HepG2 (cell line): ENCODE results near the gene WDHD1. TPM values are rescaled to one million over a fixed set of nuclear protein-coding genes. Genes with fewer than 3 reads are reported as not detected.

Source experiments
- ATAC-seq: fragments of 200-7000 bp; cut with Tn5 transposase; 3 replicates; pipeline ENCODE4 v1.9.1; 2020; ENCODE audit warnings: mild to moderate bottlenecking, moderate library complexity
- BruUV-seq: library from RNA; stranded (reverse); fragments of 400-500 nt; replicated peaks from 2 replicates; lab custom pipeline; 2021; lab: Mats Ljungman, UMichigan
- CTCF ChIA-PET: fragments of 300-600 bp; formaldehyde crosslinking; extraction: SDS; loops from one replicate; lab custom pipeline; 2021; ENCODE audit warnings: low total read pairs, inconsistent platforms, low intra/inter-chr PET ratio; lab: Yijun Ruan, JAX
- POLR2A ChIA-PET: fragments of 350-600 bp; sonication (Branson Sonifier 250); formaldehyde crosslinking; loops from one replicate; lab custom pipeline; 2020; ENCODE audit warnings: antibody characterized with exemption, inconsistent platforms; lab: Yijun Ruan, JAX
- DNase-seq: peaks from one replicate; pipeline ENCODE4 v3.0.0-alpha.2; 2015; ENCODE audit warnings: low spot score
- FAIRE-seq: peaks from 3 replicates; lab custom pipeline; 2011; peaks lifted over from hg19 to GRCh38; lab: Jason Lieb, UNC
- H2AFZ ChIP-seq: one replicate; pipeline ENCODE4 v1.6.1; 2011; ENCODE audit warnings: low read length, inconsistent platforms
- H3K27ac ChIP-seq: fragments of 300-600 bp; 3 replicates; pipeline ENCODE4 v1.8.0; 2011; ENCODE audit warnings: mixed run types, mild to moderate bottlenecking, mixed read lengths, low read length, inconsistent platforms; ENCODE audit not compliant: insufficient read depth; ENCODE audit errors: extremely low read length
- H3K27me3 ChIP-seq, 2 experiments: fragments of 200-600 bp in 1 of 2; 2 replicates in 1 of 2; 3 replicates in 1 of 2; pipeline versions ENCODE4 v1.6.0 to v1.8.0; 2011; ENCODE audit warnings: low read length in 2 of 2, mild to moderate bottlenecking in 2 of 2, moderate library complexity in 2 of 2, inconsistent platforms in 1 of 2; ENCODE audit not compliant: insufficient read depth in 2 of 2, control insufficient read depth in 1 of 2
- H3K36me3 ChIP-seq, 2 experiments: fragments of 200-600 bp in 1 of 2; replicated peaks in 1 of 2; 2 replicates in 1 of 2; 3 replicates in 1 of 2; pipeline versions ENCODE4 v1.5.1 to v1.8.0; 2011; ENCODE audit warnings: low read length in 2 of 2, inconsistent platforms in 1 of 2; ENCODE audit not compliant: insufficient read depth in 2 of 2, control insufficient read depth in 1 of 2
- H3K4me1 ChIP-seq: 2 replicates; pipeline ENCODE4 v1.5.1; 2012; ENCODE audit warnings: low read length, inconsistent platforms; ENCODE audit not compliant: insufficient read depth
- H3K4me2 ChIP-seq: 2 replicates; pipeline ENCODE4 v1.6.0; 2011; ENCODE audit warnings: low read depth, low read length, inconsistent platforms
- H3K4me3 ChIP-seq, 3 experiments: fragments of 200-600 bp in 1 of 3; sonication (generic), shearing (Covaris generic) in 1 of 3; replicated peaks in 1 of 3; 2 replicates each; pipeline ENCODE4 v1.5.1; 2011 to 2016; ENCODE audit warnings: low read length in 3 of 3, inconsistent platforms in 2 of 3, low read depth in 2 of 3, mild to moderate bottlenecking in 2 of 3, control low read depth in 1 of 3, mixed read lengths in 1 of 3; ENCODE audit not compliant: insufficient read depth in 1 of 3
- H3K79me2 ChIP-seq: one replicate; pipeline ENCODE4 v1.6.1; 2011; ENCODE audit warnings: low read length, inconsistent platforms; ENCODE audit not compliant: insufficient read depth
- H3K9ac ChIP-seq: 2 replicates; pipeline ENCODE4 v1.6.0; 2011; ENCODE audit warnings: mild to moderate bottlenecking, low read depth, low read length, inconsistent platforms; ENCODE audit not compliant: insufficient read depth
- H3K9me3 ChIP-seq: 2 replicates; pipeline ENCODE4 v1.5.1; 2012; ENCODE audit warnings: mild to moderate bottlenecking, low read length
- H4K20me1 ChIP-seq: 2 replicates; pipeline ENCODE4 v1.6.0; 2011; ENCODE audit warnings: inconsistent platforms, mild to moderate bottlenecking, low read length, moderate library complexity; ENCODE audit not compliant: insufficient read depth
- ERF ChIP-seq: IDR thresholded peaks from 2 replicates; pipeline ENCODE4 v1.6.1; 2018; ENCODE audit warnings: missing biosample characterization, missing genetic modification reagents
- ETS1 ChIP-seq: sonication (generic); formaldehyde crosslinking; IDR thresholded peaks from 2 replicates; pipeline ENCODE4 v1.4.0; 2020; ENCODE audit warnings: missing genetic modification reagents
- FOXJ3 ChIP-seq: sonication (generic); formaldehyde crosslinking; IDR thresholded peaks from 2 replicates; pipeline ENCODE4 v1.4.0; 2020; ENCODE audit warnings: missing genetic modification reagents, mild to moderate bottlenecking, borderline replicate concordance
- KAT7 ChIP-seq: IDR thresholded peaks from 2 replicates; pipeline ENCODE4 v1.6.1; 2018; ENCODE audit warnings: borderline replicate concordance, missing compliant biosample characterization
- POLR2AphosphoS5 ChIP-seq: IDR thresholded peaks from 2 replicates; pipeline ENCODE4 v1.6.1; 2012; ENCODE audit warnings: low read depth, low read length
- RBFOX2 ChIP-seq: fragments of 200-400 bp; formaldehyde crosslinking; IDR thresholded peaks from 2 replicates; pipeline ENCODE4 v1.6.1; 2017; ENCODE audit warnings: low read depth, mild to moderate bottlenecking, low read length
- ZNF619 ChIP-seq: sonication (generic); formaldehyde crosslinking; IDR thresholded peaks from 2 replicates; pipeline ENCODE4 v1.4.0; 2020; ENCODE audit warnings: mild to moderate bottlenecking, missing genetic modification reagents
- WGBS: methylation state at CpG from one replicate; pipeline ENCODE4 v1.1.6; 2017; ENCODE audit warnings: low lambda C conversion rate; 5-methylcytosine and 5-hydroxymethylcytosine counted together
- in situ Hi-C: cut with HindIII; loops from 2 replicates; pipeline ENCODE4 v1.10.0; 2017; ENCODE audit warnings: low pct_unique_long_range_greater_than_20kb; ENCODE audit not compliant: extremely low pct_ligation_motif_present
- intact Hi-C: fragments of 100-400 bp; cut with micrococcal nuclease; formaldehyde crosslinking; loops from one replicate; pipeline ENCODE4 v1.10.0; 2022; ENCODE audit not compliant: unreplicated experiment
- polyA plus RNA-seq, 8 experiments: library from polyadenylated mRNA; depleted of rRNA in 3 of 8; stranded (reverse) in 7 of 8; unstranded in 1 of 8; fragments of >200 nt; fragmentation: Illumina TruSeq in 4 of 8; extraction: Trizol in 4 of 8; gene quantifications; 2 replicates each; pipeline versions ENCODE4 v1.2.1 to v1.2.3, GENCODE V29; 2011 to 2016; ENCODE audit warnings: low read depth in 4 of 8, missing spikeins in 1 of 8, mixed read lengths in 1 of 8; ENCODE audit not compliant: insufficient read depth in 1 of 8
- total RNA-seq, 5 experiments: library from RNA; depleted of rRNA; stranded (reverse); fragments of >200 nt; fragmentation: Illumina TruSeq; extraction: Trizol; gene quantifications; 2 replicates each; pipeline ENCODE4 v1.2.3, GENCODE V29; 2016; ENCODE audit warnings: low read depth in 1 of 5

The WDHD1 gene
- total and polyA plus RNA-seq, 2 of the 13 experiments (the other 11 are each of a cell fraction or from before 2014, with no cell fraction given), result 5.5 to 27.5 TPM

GRCh38 chr14:55053018-55053417 is 26.1 kb upstream of the WDHD1 start:
- ChIA-PET CTCF (no interaction called here), POLR2A (interaction anchor here (0.8 to 3.0 kb wide), 2 partner anchors 18 to 26 kb away, joined by 3 to 47 read pairs; partner anchors contain the start of genes SOCS4 and WDHD1)
- in situ Hi-C loops, result no loop called here
- peak overlapping the region; percentile 72 for H3K4me2 ChIP-seq
- WGBS, result 71% methylated on average over 6 of the region's 6 CpGs
- H3K4me3 ChIP-seq, result peak overlapping the region; percentile 76 to 99 (median 94); a peak in 5 of 6 replicates
- peak overlapping the region; percentile 100 for H3K9ac ChIP-seq
- DNase-seq (no peak), ATAC-seq (no peak), FAIRE-seq (no peak)
- intact Hi-C loops, result no loop called here
- peaks cover 0 to 3% of the 10 kb centered on the region in 2 experiments; a peak in 4 of 5 replicates for H3K36me3 ChIP-seq
- H3K4me1 ChIP-seq, result peaks cover 46% of the 10 kb centered on the region
- H4K20me1 ChIP-seq, result peaks cover 33% of the 10 kb centered on the region
- peak overlapping the region; percentile 99 for H3K27ac ChIP-seq
- H3K27me3 ChIP-seq, result no peaks in the 10 kb centered on the region; a peak in 1 of 5 replicates
- no peak overlapping the region for H2AFZ ChIP-seq
- peaks cover 54% of the 10 kb centered on the region for H3K79me2 ChIP-seq
- H3K9me3 ChIP-seq, result no peaks in the 10 kb centered on the region
- BruUV-seq, result no TSS peak
- TF ChIP-seq POLR2AphosphoS5 (0 out of 2 replicates have a peak, but pooled peaks have one; percentile 26), ETS1 (CRISPR knock-in tag) (no peak), ERF (no peak), ZNF619 (no peak), RBFOX2 (0 out of 2 replicates have a peak, but pooled peaks have one; percentile 38), FOXJ3 (CRISPR knock-in tag) (no peak), KAT7 (no peak)
